Natural killer cell treated with Interleukin-12 subunit alpha and Interleukin-12 subunit beta and Interleukin-15 and Interleukin-18, amount 100 ng/mL, for 72 hours (primary cell): ENCODE data around the gene DCTN2. TPM values are rescaled to one million over a fixed set of nuclear protein-coding genes. Genes with fewer than 3 reads are reported as not detected.

ENCODE experiments used
- ATAC-seq, 2 donors: fragments of 150-1000 bp; cut with Tn5 transposase in 1 of 2; sonication (Bioruptor Pico), chemical (Tn5 transposase) in 1 of 2; 2 replicates each; pipeline ENCODE4 v1.10.0; 2021
- DNase-seq: peaks from one replicate; pipeline ENCODE4 v3.0.0; 2022; ENCODE audit warnings: low spot score
- H3K27ac Mint-ChIP-seq, 2 donors: 1 replicate in 1 of 2; 2 replicates in 1 of 2; pipeline ENCODE4 v1.8.0; 2022; ENCODE audit warnings: mixed read lengths in 2 of 2, mild to moderate bottlenecking in 1 of 2, moderate library complexity in 1 of 2
- H3K27me3 Mint-ChIP-seq, 2 donors: 1 replicate in 1 of 2; 2 replicates in 1 of 2; pipeline ENCODE4 v1.8.0; 2022; ENCODE audit warnings: mixed read lengths in 2 of 2
- H3K36me3 Mint-ChIP-seq: one replicate; pipeline ENCODE4 v1.8.0; 2022; ENCODE audit warnings: mixed read lengths
- H3K4me1 Mint-ChIP-seq, 2 donors: 1 replicate in 1 of 2; 2 replicates in 1 of 2; pipeline ENCODE4 v1.8.0; 2022; ENCODE audit warnings: low read depth in 2 of 2, mixed read lengths in 2 of 2, mild to moderate bottlenecking in 1 of 2
- H3K4me3 Mint-ChIP-seq: one replicate; pipeline ENCODE4 v1.8.0; 2022; ENCODE audit warnings: mixed read lengths
- H3K9me3 Mint-ChIP-seq: 2 replicates; pipeline ENCODE4 v1.8.0; 2022; ENCODE audit warnings: mixed read lengths
- total RNA-seq, 2 donors: library from RNA; stranded (reverse); gene quantifications; one replicate each; pipeline ENCODE4 v1.2.3, GENCODE V29; 2022

The DCTN2 gene
- total RNA-seq, 2 donors from 2014 or later = 94.2 to 98.7 TPM

DNA sequence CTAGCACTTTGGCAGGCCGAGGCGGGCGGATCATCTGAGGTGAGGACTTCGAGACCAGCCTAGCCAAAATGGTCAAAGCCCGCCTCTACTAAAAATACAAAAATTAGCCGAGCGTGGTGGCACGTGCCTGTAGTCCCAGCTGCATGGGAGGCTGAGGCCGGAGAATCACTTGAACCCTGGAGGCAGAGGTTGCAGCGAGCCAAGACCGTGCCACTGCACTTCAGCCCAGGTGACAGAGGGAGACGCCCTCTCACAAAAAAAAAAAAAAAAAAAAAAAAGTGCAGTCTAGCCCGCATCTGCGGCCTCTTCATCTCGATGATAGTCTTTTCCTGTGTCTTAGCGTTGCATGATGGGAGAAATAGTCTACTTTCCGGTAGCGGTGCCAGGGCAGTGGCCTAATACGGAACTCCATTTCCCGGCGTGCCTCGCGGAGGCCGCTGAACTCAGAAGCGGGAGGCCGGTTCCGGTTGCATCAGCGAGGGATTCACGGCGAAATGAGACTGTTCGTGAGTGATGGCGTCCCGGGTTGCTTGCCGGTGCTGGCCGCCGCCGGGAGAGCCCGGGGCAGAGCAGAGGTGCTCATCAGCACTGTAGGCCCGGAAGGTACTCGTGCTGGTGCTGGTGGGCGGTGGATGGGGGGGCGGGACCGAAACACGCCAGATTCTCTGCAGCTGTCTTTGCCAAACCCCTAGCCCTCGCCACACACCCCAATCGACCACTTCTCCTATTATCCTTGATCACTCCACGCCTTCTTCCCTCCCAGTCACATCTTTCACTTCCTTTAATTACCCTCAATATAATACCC, 59.2 kb downstream of the DCTN2 start, which contains the start of gene MARS1:
TSS of gene MARS1 (plus strand) at position 472 of the 805 bp plus-strand sequence. CDS start at position 495, 23 bp downstream.
- peak; percentile 96 for DNase-seq
- peaks cover 30 to 32% of the 10 kb centered on the region in 2 donors for H3K4me1 Mint-ChIP-seq
- H3K36me3 Mint-ChIP-seq = peaks cover 34% of the 10 kb centered on the region
- H3K27me3 Mint-ChIP-seq = no peaks in the 10 kb centered on the region
- H3K4me3 Mint-ChIP-seq = peak within 1 kb of the TSS; percentile 95
- ATAC-seq = peak; percentile 99 to 100
- peak within 1 kb of the TSS; percentile 84 to 98 for H3K27ac Mint-ChIP-seq
- H3K9me3 Mint-ChIP-seq = no peaks in the 10 kb centered on the region

DNA sequence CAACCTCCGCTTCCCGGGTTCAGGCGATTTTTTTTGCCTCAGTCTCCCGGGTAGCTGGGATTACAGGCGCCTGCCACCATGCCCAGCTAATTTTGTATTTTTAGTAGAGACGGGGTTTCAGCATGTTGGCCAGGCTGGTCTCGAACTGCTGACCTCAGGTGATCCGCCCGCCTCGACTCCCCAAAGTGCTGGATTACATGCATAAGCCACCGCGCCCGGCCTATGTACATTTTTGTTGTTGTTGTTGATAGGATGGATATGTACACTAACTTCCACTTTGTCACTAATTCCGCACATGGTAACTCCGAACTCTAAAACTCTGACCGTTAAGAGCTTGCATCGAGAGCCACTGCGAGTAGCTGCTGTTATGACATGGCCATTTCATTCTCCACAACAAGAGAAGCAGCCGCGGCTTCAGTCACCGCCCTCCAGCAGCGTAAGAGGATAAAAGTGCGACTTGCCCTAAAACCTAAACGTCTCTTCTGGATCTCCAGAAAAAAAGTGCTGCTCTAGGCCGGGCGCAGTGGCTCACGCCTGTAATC, 59.9 kb downstream of the DCTN2 start:
- H3K4me3 Mint-ChIP-seq = no peak overlapping the region
- peaks cover 30% of the 10 kb centered on the region in 2 donors for H3K4me1 Mint-ChIP-seq
- peaks cover 29% of the 10 kb centered on the region for H3K36me3 Mint-ChIP-seq
- DNase-seq (no peak), ATAC-seq (no peak)
- no peaks in the 10 kb centered on the region for H3K9me3 Mint-ChIP-seq
- H3K27ac Mint-ChIP-seq = peak overlapping the region; percentile 84 to 98
- H3K27me3 Mint-ChIP-seq = no peaks in the 10 kb centered on the region

DNA sequence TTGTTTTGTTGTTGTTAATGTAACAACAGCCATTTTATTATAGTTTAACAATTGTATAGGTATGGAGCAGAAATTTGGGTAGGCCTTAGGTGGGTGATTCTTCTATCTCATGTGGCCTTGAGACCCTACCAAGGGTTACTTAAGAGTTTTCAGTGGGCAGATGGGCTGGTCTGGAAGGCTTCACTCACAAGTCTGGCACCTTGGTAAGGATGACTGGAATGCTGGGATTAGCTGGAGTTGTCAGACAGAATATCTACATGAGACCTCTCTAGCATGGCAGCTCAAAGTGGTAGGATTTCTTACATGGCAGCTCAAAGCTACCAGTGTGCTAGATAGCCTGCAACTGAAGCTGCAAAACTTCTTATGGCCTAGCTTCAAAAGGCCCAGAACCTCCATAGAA, 61.3 kb downstream of the DCTN2 start:
- H3K27ac Mint-ChIP-seq = no peak overlapping the region
- no peaks in the 10 kb centered on the region for H3K9me3 Mint-ChIP-seq
- no peak overlapping the region for H3K4me3 Mint-ChIP-seq
- peaks cover 16% of the 10 kb centered on the region for H3K36me3 Mint-ChIP-seq
- ATAC-seq (no peak), DNase-seq (no peak)
- peaks cover 32 to 35% of the 10 kb centered on the region in 2 donors for H3K4me1 Mint-ChIP-seq
- no peaks in the 10 kb centered on the region for H3K27me3 Mint-ChIP-seq

- Mint-ChIP-seq H3K36me3 (peaks cover 4% of the 10 kb centered on the region), H3K27ac (peak overlapping the region; percentile 14 to 31), H3K9me3 (no peaks in the 10 kb centered on the region), H3K4me1 (peaks cover 40 to 41% of the 10 kb centered on the region in 2 donors), H3K4me3 (no peak overlapping the region), H3K27me3 (no peaks in the 10 kb centered on the region)
- DNase-seq = no peak
- ATAC-seq = no peak
Measured at GRCh38 chr12:57483466-57483865, 63.5 kb downstream of the DCTN2 start.

DNA sequence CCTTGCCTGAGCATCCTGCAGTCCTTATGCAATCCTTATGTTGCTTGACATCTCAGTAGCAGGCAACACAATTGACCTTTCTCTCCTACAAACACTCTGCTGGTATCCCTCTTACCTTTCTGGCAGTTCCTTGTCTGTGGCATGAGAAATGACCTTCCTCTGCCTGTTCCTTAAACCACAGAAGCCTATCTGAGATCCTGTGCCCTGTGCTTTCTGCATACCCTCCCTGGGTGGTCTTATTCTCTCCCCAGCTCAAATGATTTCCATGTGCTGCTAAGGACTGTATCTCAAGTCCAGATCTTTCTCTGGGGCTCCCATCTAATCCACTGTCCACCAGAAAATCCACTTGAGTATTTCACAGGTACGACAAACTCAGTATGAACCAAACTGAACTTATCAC, 65.3 kb downstream of the DCTN2 start:
- Mint-ChIP-seq H3K4me3 (peak overlapping the region; percentile 89), H3K9me3 (no peaks in the 10 kb centered on the region), H3K4me1 (peaks cover 50 to 58% of the 10 kb centered on the region in 2 donors), H3K27me3 (no peaks in the 10 kb centered on the region), H3K27ac (peak overlapping the region; percentile 98 to 100), H3K36me3 (no peaks in the 10 kb centered on the region)
- ATAC-seq (no peak), DNase-seq (no peak)

Other genes with a start within 250 kb of the DCTN2 start
- gene R3HDM2, start 116.1 kb downstream of the DCTN2 start, total RNA-seq = 10 to 100 TPM; 55.4 to 57.2 TPM
- gene INHBC, start 112.4 kb downstream of the DCTN2 start, total RNA-seq = not detected
- under 1 TPM in 1 of 2 donors, not detected in 1; 0.45 TPM for gene INHBE, start 91.9 kb downstream of the DCTN2 start, total RNA-seq
- gene GLI1, start 87.4 kb downstream of the DCTN2 start, total RNA-seq = 1 to 10 TPM in 1 of 2 donors, under 1 TPM in 1; 0.61 to 1.0 TPM
- 100 to 1,000 TPM; 138 to 154 TPM for gene ARHGAP9, start 67.3 kb downstream of the DCTN2 start, total RNA-seq
- 100 to 1,000 TPM; 336 to 446 TPM for gene MARS1, start 59.1 kb downstream of the DCTN2 start, total RNA-seq
- 10 to 100 TPM; 22.2 to 39.8 TPM for gene DDIT3, start 26.7 kb downstream of the DCTN2 start, total RNA-seq
- 100 to 1,000 TPM in 1 of 2 donors, 10 to 100 TPM in 1; 94.1 to 123 TPM for gene MBD6, start 24.4 kb downstream of the DCTN2 start, total RNA-seq
- gene KIF5A, start 2.9 kb upstream of the DCTN2 start, total RNA-seq = 1 to 10 TPM in 1 of 2 donors, under 1 TPM in 1; 0.29 to 2.0 TPM
- gene PIP4K2C, start 44.0 kb upstream of the DCTN2 start, total RNA-seq = 10 to 100 TPM; 25.9 to 35.7 TPM
- gene DTX3, start 57.6 kb upstream of the DCTN2 start, total RNA-seq = 10 to 100 TPM; 15.6 to 18.4 TPM
- 1 to 10 TPM in 1 of 2 donors, under 1 TPM in 1; 0.52 to 4.0 TPM for gene ARHGEF25, start 64.2 kb upstream of the DCTN2 start, total RNA-seq
- 1 to 10 TPM; 1.5 to 3.6 TPM for gene B4GALNT1, start 86.0 kb upstream of the DCTN2 start, total RNA-seq
- gene OS9, start 146.9 kb upstream of the DCTN2 start, total RNA-seq = 100 to 1,000 TPM; 203 to 209 TPM
- 10 to 100 TPM; 47.5 to 54.1 TPM for gene AGAP2, start 191.6 kb upstream of the DCTN2 start, total RNA-seq
- 10 to 100 TPM; 14.4 to 34.9 TPM for gene TSPAN31, start 197.8 kb upstream of the DCTN2 start, total RNA-seq
- gene CDK4, start 205.1 kb upstream of the DCTN2 start, total RNA-seq = 100 to 1,000 TPM; 111 to 278 TPM
- gene MARCHF9, start 207.9 kb upstream of the DCTN2 start, total RNA-seq = 10 to 100 TPM; 15.8 to 17.0 TPM
- 10 to 100 TPM; 11.7 to 18.8 TPM for gene CYP27B1, start 219.9 kb upstream of the DCTN2 start, total RNA-seq
- 10 to 100 TPM; 42.9 to 51.2 TPM for gene METTL1, start 224.9 kb upstream of the DCTN2 start, total RNA-seq
- gene EEF1AKMT3, start 225.4 kb upstream of the DCTN2 start, total RNA-seq = 1 to 10 TPM; 2.0 to 3.2 TPM
- gene TSFM, start 235.6 kb upstream of the DCTN2 start, total RNA-seq = 10 to 100 TPM; 43.2 to 44.6 TPM